Endothelial cell of umbilical vein (primary cell): ENCODE data around the gene MPZ. TPM values are rescaled to one million over a fixed set of nuclear protein-coding genes. Genes with fewer than 3 reads are reported as not detected.
A peak's percentile ranks its signal among the peaks of the same experiment; 100 is the strongest.

Experiments
- BruUV-seq: library from RNA; stranded (reverse); fragments of 400-500 nt; replicated peaks from 2 replicates; lab custom pipeline; 2021; lab: Mats Ljungman, UMichigan
- CTCF ChIA-PET: fragments of 300-600, 350-600 bp; sonication (Branson Sonifier 250); formaldehyde crosslinking; loops from one replicate; lab custom pipeline; 2021; ENCODE audit warnings: antibody characterized with exemption, inconsistent platforms; lab: Charles Lee
- POLR2A ChIA-PET: fragments of 300-600, 350-600 bp; sonication (Branson Sonifier 250); formaldehyde crosslinking; loops from one replicate; lab custom pipeline; 2021; ENCODE audit warnings: antibody characterized with exemption, inconsistent platforms; lab: Charles Lee
- DNase-seq: peaks from one replicate; pipeline ENCODE4 v3.0.0-alpha.2; 2011; ENCODE audit warnings: low read depth, low spot score
- FAIRE-seq: peaks from 2 replicates; lab custom pipeline; 2011; peaks lifted over from hg19 to GRCh38; lab: Jason Lieb, UNC
- H2AFZ ChIP-seq: 2 replicates; pipeline ENCODE4 v1.6.0; 2012; ENCODE audit warnings: low read depth, low read length, control low read depth, inconsistent platforms
- H3K27ac ChIP-seq: 2 replicates; pipeline ENCODE4 v1.5.1; 2011; ENCODE audit warnings: low read depth, mild to moderate bottlenecking, control low read depth, low read length, moderate library complexity; ENCODE audit not compliant: insufficient read depth
- H3K27me3 ChIP-seq, 2 experiments: 2 replicates each; pipeline versions ENCODE4 v1.6.0 to v1.6.1; 2011; ENCODE audit warnings: low read length in 2 of 2, mixed read lengths in 1 of 2; ENCODE audit not compliant: control insufficient read depth in 2 of 2, insufficient read depth in 2 of 2
- H3K36me3 ChIP-seq, 2 experiments: 2 replicates in 1 of 2; 3 replicates in 1 of 2; pipeline ENCODE4 v1.5.1; 2011; ENCODE audit warnings: low read length in 2 of 2, mild to moderate bottlenecking in 1 of 2, moderate library complexity in 1 of 2; ENCODE audit not compliant: control insufficient read depth in 2 of 2, insufficient read depth in 2 of 2; ENCODE audit errors: extremely low read depth in 1 of 2
- H3K4me1 ChIP-seq: 3 replicates; pipeline ENCODE4 v1.5.1; 2011; ENCODE audit warnings: mild to moderate bottlenecking, low read length; ENCODE audit not compliant: control insufficient read depth, insufficient read depth; ENCODE audit errors: extremely low read depth
- H3K4me2 ChIP-seq: 2 replicates; pipeline ENCODE4 v1.6.1; 2011; ENCODE audit warnings: low read length, control low read depth, mixed read lengths; ENCODE audit not compliant: insufficient read depth
- H3K4me3 ChIP-seq, 3 experiments: fragments of 200-600 bp in 1 of 3; sonication (generic), shearing (Covaris generic) in 1 of 3; replicated peaks in 1 of 3; 2 replicates each; pipeline ENCODE4 v1.5.1; 2011 to 2016; ENCODE audit warnings: control low read depth in 3 of 3, low read length in 3 of 3, mild to moderate bottlenecking in 2 of 3, inconsistent platforms in 1 of 3, low read depth in 1 of 3, moderate library complexity in 1 of 3; ENCODE audit not compliant: insufficient read depth in 1 of 3
- H3K79me2 ChIP-seq: 2 replicates; pipeline ENCODE4 v1.6.0; 2012; ENCODE audit warnings: low read length, inconsistent platforms; ENCODE audit not compliant: control insufficient read depth, insufficient read depth
- H3K9ac ChIP-seq: replicated peaks from 2 replicates; pipeline ENCODE3; 2011; ENCODE audit warnings: low read length, control low read depth; ENCODE audit not compliant: insufficient read depth; ENCODE audit errors: extremely low read depth
- H3K9me1 ChIP-seq: replicated peaks from 3 replicates; pipeline ENCODE4 v1.6.0; 2011; ENCODE audit warnings: mild to moderate bottlenecking, low read length; ENCODE audit not compliant: control insufficient read depth, insufficient read depth; ENCODE audit errors: extremely low read depth
- H3K9me3 ChIP-seq: replicated peaks from 2 replicates; pipeline ENCODE4 v1.5.1; 2012; ENCODE audit warnings: low read length, inconsistent platforms; ENCODE audit not compliant: control insufficient read depth, insufficient read depth
- H4K20me1 ChIP-seq: replicated peaks from 2 replicates; pipeline ENCODE3; 2011; ENCODE audit warnings: mild to moderate bottlenecking, low read length; ENCODE audit not compliant: control insufficient read depth, insufficient read depth; ENCODE audit errors: extremely low read depth
- CTCF ChIP-seq, 2 donors: IDR thresholded peaks; 1 replicate in 1 of 2; 2 replicates in 1 of 2; pipeline ENCODE4 v1.5.1; 2011; ENCODE audit warnings: low read length in 2 of 2, mild to moderate bottlenecking in 2 of 2, moderate library complexity in 2 of 2, control low read depth in 1 of 2, inconsistent platforms in 1 of 2, low read depth in 1 of 2; ENCODE audit not compliant: insufficient read depth in 1 of 2; ENCODE audit errors: extremely low read depth in 1 of 2
- EZH2 ChIP-seq: IDR thresholded peaks from 2 replicates; pipeline ENCODE4 v1.6.1; 2012; ENCODE audit warnings: borderline replicate concordance, low read depth, mild to moderate bottlenecking, moderate library complexity, low read length, inconsistent platforms; ENCODE audit not compliant: severe bottlenecking
- FOS ChIP-seq: IDR thresholded peaks from 2 replicates; pipeline ENCODE4 v1.6.1; 2011; ENCODE audit warnings: mild to moderate bottlenecking, low read length, moderate library complexity, borderline replicate concordance; ENCODE audit not compliant: insufficient read depth
- GATA2 ChIP-seq: IDR thresholded peaks from 2 replicates; pipeline ENCODE4 v1.7.0; 2011; ENCODE audit warnings: low read depth, mild to moderate bottlenecking, moderate library complexity, mixed read lengths, low read length; ENCODE audit not compliant: insufficient read length, insufficient read depth
- MAX ChIP-seq: IDR thresholded peaks from 2 replicates; pipeline ENCODE4 v1.6.1; 2011; ENCODE audit not compliant: insufficient read depth, insufficient read length
- MYC ChIP-seq: IDR thresholded peaks from one replicate; pipeline ENCODE4 v1.6.1; 2011; ENCODE audit warnings: mild to moderate bottlenecking, low read depth, low read length
- POLR2A ChIP-seq: IDR thresholded peaks from 2 replicates; pipeline ENCODE4 v1.6.1; 2012; ENCODE audit warnings: low read depth, mild to moderate bottlenecking, control low read depth, low read length
- POLR2AphosphoS5 ChIP-seq: IDR thresholded peaks from 2 replicates; pipeline ENCODE4 v1.6.1; 2012; ENCODE audit warnings: low read depth, mild to moderate bottlenecking, control low read depth, low read length, moderate library complexity; ENCODE audit not compliant: insufficient read depth
- dilution Hi-C: fragments of 300-500 bp; cut with MboI; formaldehyde crosslinking; loops from one replicate; pipeline ENCODE4 v1.15.0; 2019; ENCODE audit warnings: low sequenced_read_pairs; ENCODE audit not compliant: extremely low pct_ligation_motif_present
- intact Hi-C: fragments of 100-400 bp; cut with micrococcal nuclease; formaldehyde crosslinking; loops from one replicate; pipeline ENCODE4 v1.10.0; 2022
- polyA plus RNA-seq, 4 experiments: library from polyadenylated mRNA; depleted of rRNA in 3 of 4; stranded (reverse) in 3 of 4; unstranded in 1 of 4; fragments of >200 nt; gene quantifications; 2 replicates each; pipeline versions ENCODE4 v1.2.1 to v1.2.3, GENCODE V29; 2011 to 2012; ENCODE audit warnings: missing spikeins in 1 of 4
- total RNA-seq: library from RNA; stranded (reverse); gene quantifications from 2 replicates; pipeline ENCODE4 v1.2.3, GENCODE V29; 2021

MPZ gene
- total and polyA plus RNA-seq, 2 donors (not counting 3 experiments of a cell fraction or from before 2014, with no cell fraction given), result 2.0 to 7.0 TPM

- Histone ChIP-seq H3K36me3 (peaks cover 3 to 4% of the 10 kb centered on the region in 2 experiments), H2AFZ (no peak overlapping the region), H3K4me1 (no peaks in the 10 kb centered on the region), H4K20me1 (no peaks in the 10 kb centered on the region), H3K4me3 (no peak overlapping the region), H3K27me3 (no peaks in the 10 kb centered on the region), H3K9me3 (no peaks in the 10 kb centered on the region), H3K4me2 (no peak overlapping the region), H3K79me2 (no peaks in the 10 kb centered on the region), H3K9me1 (no peaks in the 10 kb centered on the region), H3K27ac (no peak overlapping the region), H3K9ac (no peak overlapping the region)
- dilution Hi-C loops, result no loop called here
- CTCF ChIA-PET, result interaction anchor here (0.5 to 2.0 kb wide), 7 partner anchors 8 to 148 kb away, joined by 3 to 5 read pairs (median 3); partner anchors contain the start of gene CFAP126
- FAIRE-seq (peak; percentile 71), DNase-seq (peak; percentile 27)
- intact Hi-C loops, result no loop called here
- POLR2A ChIA-PET, result no interaction called here
- BruUV-seq, result no TSS peak
- TF ChIP-seq FOS, result no peak
- TF ChIP-seq POLR2A, result no peak
- TF ChIP-seq POLR2AphosphoS5, result no peak
- no peak for TF ChIP-seq CTCF (IDR thresholded peaks at IDR 0.05; ENCODE audit: extremely low read depth in 1 of 2, insufficient read depth in 1 of 2, low read depth in 1 of 2, low read length in 2 of 2)
- TF ChIP-seq EZH2, result no peak
- no peak for TF ChIP-seq MYC
- no peak for TF ChIP-seq MAX
- TF ChIP-seq GATA2, result no peak
Measured at GRCh38 chr1:161359291-161359690, 49.5 kb upstream of the MPZ start.
